ENCODE results near the gene PRM1.

Gene PRM1

GRCh38 chr16:11232852-11233726 lies 48.0 kb downstream of the PRM1 start:
- TF ChIP-seq SIN3A (IDR thresholded peaks at IDR 0.05; ENCODE audit: borderline replicate concordance, insufficient read depth, low read length) (no peak), REST (IDR thresholded peaks at IDR 0.05; ENCODE audit: insufficient read depth in 1 of 2, low read depth in 2 of 2, low read length in 2 of 2) (no peak), FOXP2 (optimal IDR thresholded peaks at IDR 0.05; ENCODE audit: borderline replicate concordance, extremely low read depth, extremely low read length, insufficient read depth) (no peak), POLR2AphosphoS5 (IDR thresholded peaks at IDR 0.05; ENCODE audit: low read depth, low read length) (no peak), TAF1 (IDR thresholded peaks at IDR 0.05; ENCODE audit: borderline replicate concordance, insufficient read depth, low read length) (no peak)

GRCh38 chr16:11232302-11232851 lies 48.8 kb downstream of the PRM1 start:
- no peak for TF ChIP-seq POLR2AphosphoS5 (IDR thresholded peaks at IDR 0.05; ENCODE audit: low read depth, low read length)
- TF ChIP-seq SIN3A (IDR thresholded peaks at IDR 0.05; ENCODE audit: borderline replicate concordance, insufficient read depth, low read length): no peak
- TF ChIP-seq TAF1 (IDR thresholded peaks at IDR 0.05; ENCODE audit: borderline replicate concordance, insufficient read depth, low read length): no peak

GRCh38 chr16:11231367-11231970 lies 49.7 kb downstream of the PRM1 start:
- TF ChIP-seq FOXP2 (optimal IDR thresholded peaks at IDR 0.05; ENCODE audit: borderline replicate concordance, extremely low read depth, extremely low read length, insufficient read depth): no peak
- TF ChIP-seq POLR2AphosphoS5 (IDR thresholded peaks at IDR 0.05; ENCODE audit: low read depth, low read length): no peak
- TF ChIP-seq REST (IDR thresholded peaks at IDR 0.05; ENCODE audit: insufficient read depth in 1 of 2, low read depth in 2 of 2, low read length in 2 of 2): no peak
- no peak for TF ChIP-seq TAF1 (IDR thresholded peaks at IDR 0.05; ENCODE audit: borderline replicate concordance, insufficient read depth, low read length)
- no peak for TF ChIP-seq SIN3A (IDR thresholded peaks at IDR 0.05; ENCODE audit: borderline replicate concordance, insufficient read depth, low read length)
